Parathyroid adenoma (tissue), 2 donors: ENCODE data around the gene FAM204A.

Source experiments
- H2AFZ ChIP-seq: fragments of 300-600 bp; sonication (generic); one replicate; pipeline ENCODE4 v1.7.0; 2017; ENCODE audit warnings: antibody characterized with exemption, mild to moderate bottlenecking
- H3K27ac ChIP-seq: fragments of 300-600 bp; sonication (generic); one replicate; pipeline ENCODE4 v1.7.0; 2017
- H3K27me3 ChIP-seq: fragments of 300-600 bp; sonication (generic); one replicate; pipeline ENCODE4 v1.7.0; 2017; ENCODE audit warnings: low read length; ENCODE audit not compliant: control insufficient read depth, insufficient read depth
- H3K36me3 ChIP-seq: fragments of 300-600 bp; sonication (generic); one replicate; pipeline ENCODE4 v1.7.0; 2017; ENCODE audit warnings: low read length; ENCODE audit not compliant: control insufficient read depth, insufficient read depth
- H3K4me1 ChIP-seq: fragments of 300-600 bp; sonication (generic); one replicate; pipeline ENCODE4 v1.7.0; 2017; ENCODE audit warnings: control low read depth
- H3K4me2 ChIP-seq: fragments of 300-600 bp; sonication (generic); one replicate; pipeline ENCODE4 v1.7.0; 2017; ENCODE audit warnings: low read length
- H3K4me3 ChIP-seq: fragments of 300-600 bp; sonication (generic); one replicate; pipeline ENCODE4 v1.7.0; 2017; ENCODE audit warnings: low read depth, low read length
- H3K79me2 ChIP-seq: fragments of 300-600 bp; sonication (generic); one replicate; pipeline ENCODE4 v1.7.0; 2017; ENCODE audit warnings: control low read depth
- H3K9ac ChIP-seq: fragments of 300-600 bp; sonication (generic); one replicate; pipeline ENCODE4 v1.7.0; 2017; ENCODE audit warnings: mild to moderate bottlenecking
- H3K9me3 ChIP-seq: fragments of 300-600 bp; sonication (generic); one replicate; pipeline ENCODE4 v1.7.0; 2017; ENCODE audit warnings: low read length; ENCODE audit not compliant: control insufficient read depth
- CTCF ChIP-seq: fragments of 300-600 bp; sonication (generic); IDR thresholded peaks from one replicate; pipeline ENCODE4 v1.7.0; 2017; ENCODE audit warnings: antibody characterized with exemption, mild to moderate bottlenecking
- donor health status: primary hyperparathyroidism.

The FAM204A gene

GRCh38 chr10:118337356-118337755, 4.8 kb downstream of the FAM204A start:
- no peak for TF ChIP-seq CTCF
- Histone ChIP-seq H2AFZ (no peak overlapping the region), H3K27me3 (no peaks in the 10 kb centered on the region), H3K27ac (no peak overlapping the region), H3K79me2 (peaks cover 10% of the 10 kb centered on the region), H3K9me3 (no peaks in the 10 kb centered on the region), H3K4me3 (no peak overlapping the region), H3K4me1 (peaks cover 16% of the 10 kb centered on the region), H3K9ac (no peak overlapping the region), H3K36me3 (no peaks in the 10 kb centered on the region), H3K4me2 (no peak overlapping the region)

- peaks cover 6% of the 10 kb centered on the region for H3K79me2 ChIP-seq
- TF ChIP-seq CTCF: no peak
- peaks cover 16% of the 10 kb centered on the region for H3K4me1 ChIP-seq
- no peak overlapping the region for H3K4me3 ChIP-seq
- H3K27ac ChIP-seq: no peak overlapping the region
- no peaks in the 10 kb centered on the region for H3K27me3 ChIP-seq
- no peak overlapping the region for H2AFZ ChIP-seq
- H3K9ac ChIP-seq: no peak overlapping the region
- H3K4me2 ChIP-seq: peak overlapping the region; percentile 47
- H3K36me3 ChIP-seq: no peaks in the 10 kb centered on the region
- H3K9me3 ChIP-seq: no peaks in the 10 kb centered on the region
Observed at GRCh38 chr10:118333871-118334270, 8.3 kb downstream of the FAM204A start.

- Histone ChIP-seq H3K36me3 (no peaks in the 10 kb centered on the region), H3K4me2 (peak overlapping the region; percentile 47), H3K79me2 (peaks cover 6% of the 10 kb centered on the region), H3K9ac (no peak overlapping the region), H3K9me3 (no peaks in the 10 kb centered on the region), H3K27me3 (no peaks in the 10 kb centered on the region), H3K4me1 (peaks cover 16% of the 10 kb centered on the region), H3K27ac (no peak overlapping the region), H3K4me3 (peak overlapping the region; percentile 21), H2AFZ (no peak overlapping the region)
- TF ChIP-seq CTCF: no peak
Observed at GRCh38 chr10:118332948-118333710, 9.0 kb downstream of the FAM204A start.

- H3K9me3 ChIP-seq: no peaks in the 10 kb centered on the region
- TF ChIP-seq CTCF: no peak
- no peaks in the 10 kb centered on the region for H3K27me3 ChIP-seq
- H3K27ac ChIP-seq: no peak overlapping the region
- peak overlapping the region; percentile 20 for H3K4me2 ChIP-seq
- H3K9ac ChIP-seq: no peak overlapping the region
- no peak overlapping the region for H3K4me3 ChIP-seq
- H3K36me3 ChIP-seq: no peaks in the 10 kb centered on the region
- peaks cover 16% of the 10 kb centered on the region for H3K4me1 ChIP-seq
- no peak overlapping the region for H2AFZ ChIP-seq
- H3K79me2 ChIP-seq: peaks cover 8% of the 10 kb centered on the region
Observed at GRCh38 chr10:118332236-118332635, 9.9 kb downstream of the FAM204A start.
